ENCODE results near the gene STT3B.

Gene STT3B

DNA sequence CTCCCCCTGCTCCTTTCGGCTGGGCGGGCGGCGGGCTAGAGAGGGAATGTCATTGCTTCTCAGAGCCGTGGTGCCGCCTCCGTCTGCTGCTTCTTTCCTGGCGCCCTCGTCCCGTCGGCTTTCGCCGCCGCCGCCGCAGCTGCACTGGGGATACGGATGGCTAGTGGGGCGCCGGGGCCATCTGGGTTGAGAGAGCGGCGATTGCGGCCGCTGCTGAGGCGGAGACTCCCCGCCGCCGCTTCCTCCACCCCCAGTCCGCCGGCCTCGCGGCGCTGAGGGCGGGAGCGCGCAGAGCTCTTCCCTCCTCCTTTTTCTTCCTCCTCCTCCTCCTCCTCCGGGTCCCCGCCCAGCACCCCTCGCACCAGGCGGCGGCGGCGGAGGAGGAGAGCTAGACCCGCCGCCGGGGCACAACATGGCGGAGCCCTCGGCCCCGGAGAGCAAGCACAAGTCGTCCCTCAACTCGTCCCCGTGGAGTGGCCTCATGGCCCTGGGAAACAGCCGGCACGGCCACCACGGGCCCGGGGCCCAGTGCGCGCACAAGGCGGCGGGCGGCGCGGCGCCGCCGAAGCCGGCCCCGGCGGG, at the start of gene STT3B:
Gene STT3B, plus strand, starts transcription at position 339 of the 582 bp plus-strand sequence. Its CDS starts 74 bp downstream, at position 413.
- TF ChIP-seq, protein P1, sequence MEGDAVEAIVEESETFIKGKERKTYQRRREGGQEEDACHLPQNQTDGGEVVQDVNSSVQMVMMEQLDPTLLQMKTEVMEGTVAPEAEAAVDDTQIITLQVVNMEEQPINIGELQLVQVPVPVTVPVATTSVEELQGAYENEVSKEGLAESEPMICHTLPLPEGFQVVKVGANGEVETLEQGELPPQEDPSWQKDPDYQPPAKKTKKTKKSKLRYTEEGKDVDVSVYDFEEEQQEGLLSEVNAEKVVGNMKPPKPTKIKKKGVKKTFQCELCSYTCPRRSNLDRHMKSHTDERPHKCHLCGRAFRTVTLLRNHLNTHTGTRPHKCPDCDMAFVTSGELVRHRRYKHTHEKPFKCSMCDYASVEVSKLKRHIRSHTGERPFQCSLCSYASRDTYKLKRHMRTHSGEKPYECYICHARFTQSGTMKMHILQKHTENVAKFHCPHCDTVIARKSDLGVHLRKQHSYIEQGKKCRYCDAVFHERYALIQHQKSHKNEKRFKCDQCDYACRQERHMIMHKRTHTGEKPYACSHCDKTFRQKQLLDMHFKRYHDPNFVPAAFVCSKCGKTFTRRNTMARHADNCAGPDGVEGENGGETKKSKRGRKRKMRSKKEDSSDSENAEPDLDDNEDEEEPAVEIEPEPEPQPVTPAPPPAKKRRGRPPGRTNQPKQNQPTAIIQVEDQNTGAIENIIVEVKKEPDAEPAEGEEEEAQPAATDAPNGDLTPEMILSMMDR (IDR thresholded peaks at IDR 0.05; ENCODE audit: borderline replicate concordance, control extremely low read depth, extremely low read depth, insufficient read depth, missing control alignments): no peak
- peak; percentile 83 for DNase-seq (ENCODE audit: low spot score)
- in situ Hi-C loops (cut with MboI; ENCODE audit: low sequenced_read_pairs, unreplicated experiment): no loop called here

DNA sequence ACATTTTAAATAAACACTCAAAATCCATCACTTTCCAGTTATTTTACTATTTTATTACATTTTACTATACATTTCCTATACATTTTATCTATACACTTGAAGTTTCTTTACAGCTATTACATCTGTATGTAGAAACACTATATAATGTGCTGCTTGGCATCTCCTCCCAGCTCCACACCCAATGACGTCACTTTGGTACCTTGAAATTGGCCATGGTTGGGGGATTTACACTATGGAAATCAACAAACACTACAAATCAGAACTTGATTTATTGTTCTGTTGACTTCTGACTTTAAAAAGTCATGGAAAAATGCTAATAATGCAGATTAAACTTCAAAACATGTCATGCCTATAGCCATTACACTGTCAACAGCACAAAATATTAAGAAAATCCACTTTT, 48.9 kb upstream of the STT3B start:
- in situ Hi-C loops (cut with MboI; ENCODE audit: low sequenced_read_pairs, unreplicated experiment): no loop called here
- no peak for DNase-seq (ENCODE audit: low spot score)
- TF ChIP-seq, protein P1 (IDR thresholded peaks at IDR 0.05; ENCODE audit: borderline replicate concordance, control extremely low read depth, extremely low read depth, insufficient read depth, missing control alignments): no peak

DNA sequence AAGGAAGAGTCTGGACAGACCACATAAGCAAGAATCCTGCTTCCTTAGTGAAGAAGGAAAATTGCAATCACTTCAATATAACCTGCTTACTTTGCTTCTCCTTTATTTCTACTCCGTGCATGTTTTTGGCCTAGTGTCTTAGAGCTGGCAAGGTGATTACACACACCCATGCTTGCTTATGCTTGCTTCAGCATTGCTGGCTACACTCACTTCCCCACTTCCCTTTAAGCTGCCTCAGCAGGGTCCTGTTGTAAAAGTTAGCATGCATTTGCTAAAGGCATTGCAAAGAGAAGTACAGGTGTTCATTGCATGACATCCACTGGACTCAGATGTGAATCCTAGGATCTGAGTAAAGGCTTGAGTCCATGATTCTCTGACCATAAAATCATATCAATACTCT, 47.5 kb upstream of the STT3B start:
- in situ Hi-C loops (cut with MboI; ENCODE audit: low sequenced_read_pairs, unreplicated experiment): no loop called here
- DNase-seq (ENCODE audit: low spot score): no peak
- TF ChIP-seq, protein P1 (IDR thresholded peaks at IDR 0.05; ENCODE audit: borderline replicate concordance, control extremely low read depth, extremely low read depth, insufficient read depth, missing control alignments): no peak

DNA sequence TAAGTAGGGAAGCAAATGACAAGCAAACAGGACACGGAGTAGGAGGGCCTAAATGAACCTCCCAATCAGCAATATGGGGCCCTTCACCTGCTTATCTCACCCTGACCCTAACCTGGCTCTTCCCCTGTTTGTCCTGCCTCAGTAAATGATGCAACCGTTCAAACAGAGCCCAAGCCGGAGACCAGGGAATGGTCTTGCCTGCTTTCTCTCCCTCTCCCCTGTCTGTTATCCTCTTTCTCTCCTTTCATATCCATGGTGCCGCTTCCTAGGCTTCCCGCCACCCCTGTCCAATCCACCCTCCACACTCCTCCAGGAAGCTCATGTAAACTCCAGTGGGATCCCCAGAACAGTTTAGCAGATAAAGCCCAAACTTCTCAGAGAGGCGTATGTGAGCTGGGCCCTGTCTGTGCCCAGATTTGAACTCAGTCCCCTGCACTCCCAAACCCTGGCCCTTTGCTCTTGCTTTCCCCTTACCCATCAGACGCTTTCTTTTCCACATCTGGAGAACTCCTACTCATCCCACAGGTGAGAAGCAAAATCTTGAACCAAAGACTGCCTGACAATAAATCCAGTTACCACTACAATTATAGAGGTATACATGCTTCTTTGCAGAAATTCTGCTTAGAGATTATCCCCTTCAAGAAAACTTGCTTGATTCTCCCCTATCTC, 45.7 kb upstream of the STT3B start:
- in situ Hi-C loops (cut with MboI; ENCODE audit: low sequenced_read_pairs, unreplicated experiment): no loop called here
- DNase-seq (ENCODE audit: low spot score): no peak
- TF ChIP-seq, protein P1 (IDR thresholded peaks at IDR 0.05; ENCODE audit: borderline replicate concordance, control extremely low read depth, extremely low read depth, insufficient read depth, missing control alignments): no peak

DNA sequence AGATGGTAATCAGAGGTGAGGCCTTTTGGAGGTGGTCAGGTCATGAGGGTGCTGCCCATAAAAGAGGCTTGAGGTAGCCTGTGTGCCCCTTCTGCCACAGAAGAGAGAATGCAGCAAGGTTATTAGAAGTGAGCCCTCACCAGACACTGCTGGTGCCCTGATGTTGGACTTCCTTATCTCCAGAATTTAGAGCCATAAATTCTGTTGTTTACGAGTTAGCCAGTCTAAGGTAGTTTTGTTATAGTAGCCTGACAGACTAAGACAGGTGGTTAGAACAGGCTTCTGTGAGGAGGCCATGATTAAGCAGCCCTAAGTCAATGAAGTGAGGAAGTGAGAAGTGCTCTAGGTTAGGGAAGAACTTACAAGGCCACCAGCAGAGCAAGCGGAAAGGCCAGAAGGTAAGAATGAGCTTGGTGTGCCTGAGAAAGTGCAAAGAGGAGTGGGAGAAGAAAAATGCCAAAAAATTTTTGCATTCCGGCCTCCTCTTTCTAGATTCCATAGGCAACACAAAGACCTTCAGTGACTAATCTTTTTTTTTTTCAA, 44.2 kb upstream of the STT3B start:
- TF ChIP-seq, protein P1 (IDR thresholded peaks at IDR 0.05; ENCODE audit: borderline replicate concordance, control extremely low read depth, extremely low read depth, insufficient read depth, missing control alignments): no peak
- in situ Hi-C loops (cut with MboI; ENCODE audit: low sequenced_read_pairs, unreplicated experiment): no loop called here
- DNase-seq (ENCODE audit: low spot score): no peak

DNA sequence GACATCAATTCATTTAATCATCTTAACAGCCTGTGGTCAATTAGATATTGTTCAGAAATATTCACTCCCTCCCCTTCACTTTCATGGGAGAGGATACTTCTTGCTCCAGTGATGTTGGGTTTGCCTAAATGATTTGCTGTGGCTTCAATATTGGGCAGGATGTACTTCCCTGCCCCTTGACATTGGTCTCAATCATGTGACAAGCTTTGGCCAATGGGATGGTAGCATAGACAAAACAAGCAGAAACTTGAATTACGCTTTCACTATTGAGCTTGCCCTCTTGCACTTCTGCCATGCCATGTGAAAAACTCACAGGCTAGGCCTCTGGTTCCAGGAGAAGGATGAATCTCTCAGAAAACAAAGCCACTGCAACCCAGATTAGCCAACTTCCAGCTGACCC, 42.2 kb upstream of the STT3B start:
- TF ChIP-seq, protein P1 (IDR thresholded peaks at IDR 0.05; ENCODE audit: borderline replicate concordance, control extremely low read depth, extremely low read depth, insufficient read depth, missing control alignments): no peak
- no peak for DNase-seq (ENCODE audit: low spot score)
- in situ Hi-C loops (cut with MboI; ENCODE audit: low sequenced_read_pairs, unreplicated experiment): no loop called here

Data from GM13976 (cell line).